ENCODE data around the gene MAGEB1.

The MAGEB1 gene

GRCh38 chrX:30296408-30297254, 49.7 kb downstream of the MAGEB1 start:
- no peak for DNase-seq (ENCODE audit: low read depth)

DNA sequence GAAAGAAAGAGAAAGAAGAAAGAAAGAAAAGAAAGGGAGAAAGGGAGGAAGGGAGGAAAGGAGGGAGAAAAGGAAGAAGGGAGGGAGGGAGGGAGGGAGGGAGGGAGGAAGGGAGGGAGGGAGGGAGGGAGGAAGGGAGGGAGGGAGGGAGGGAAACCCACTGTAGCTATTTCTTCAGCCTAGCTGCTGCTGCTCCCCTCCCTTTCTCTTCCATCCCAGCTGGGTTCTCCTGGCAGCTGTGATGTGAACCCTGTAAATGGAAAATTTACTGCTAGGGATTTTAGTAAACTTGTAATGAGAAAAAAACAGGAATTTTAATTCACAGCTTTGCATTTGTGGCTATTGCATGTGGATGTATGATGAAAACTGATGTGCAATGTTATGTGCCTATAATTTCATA, 54.3 kb downstream of the MAGEB1 start:
- DNase-seq (ENCODE audit: low read depth), result no peak
